Right ventricle myocardium superior (tissue), 1 donor: ENCODE measurements around the gene PRKAR2A. TPM values are rescaled to one million over a fixed set of nuclear protein-coding genes. Genes with fewer than 3 reads are reported as not detected.
A peak's percentile ranks its signal among the peaks of the same experiment; 100 is the strongest.
"Not testable (repeated sequence)": the region's sequence is repeated elsewhere in the genome, so short reads cannot be mapped to it uniquely, and the experiment has no call there.

Experiments
- ATAC-seq: fragments of 200-7000 bp; cut with Tn5 transposase; one replicate; pipeline ENCODE4 v1.9.1; 2020; ENCODE audit warnings: mild to moderate bottlenecking; ENCODE audit not compliant: poor library complexity
- DNase-seq: peaks from one replicate; pipeline ENCODE4 v3.0.0-alpha.2; 2020
- intact Hi-C: fragments of 100-400 bp; cut with DNase I; formaldehyde crosslinking; loops from one replicate; pipeline ENCODE4 v1.11.2; 2022
- total RNA-seq: library from RNA; stranded (reverse); fragmentation: NEBNext Ultra II Directional; extraction: Animal tissue kit (Norgen Biotek cat#: 25700); gene quantifications from one replicate; pipeline ENCODE4 v1.2.1, GENCODE V29; 2021
- donor health status: DM: no; HTN: yes; CAD: no; lungs with severe emphysema.

The PRKAR2A gene
- total RNA-seq, 1 donor from 2014 or later: 50.0 TPM

DNA sequence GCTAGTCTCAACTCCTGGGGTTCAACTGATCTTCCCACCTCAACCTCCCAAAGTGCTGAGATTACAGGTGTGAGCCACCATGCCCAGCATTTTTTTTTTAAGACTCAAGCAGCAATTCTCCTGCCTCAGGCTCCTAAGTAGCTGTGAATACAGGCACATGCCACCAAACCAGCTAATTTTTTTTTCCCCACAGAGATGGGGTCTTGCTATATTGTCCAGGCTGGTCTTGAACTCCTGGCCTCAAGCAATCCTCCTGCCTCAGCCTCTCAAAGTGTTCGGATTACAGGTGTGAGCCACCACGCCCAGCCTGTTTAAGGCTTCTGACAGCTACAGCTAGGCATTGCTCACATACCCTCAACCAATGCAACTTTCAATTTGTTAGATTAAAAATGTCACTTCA, 54.2 kb downstream of the PRKAR2A start:
- intact Hi-C loops, ATAC-seq: not testable (repeated sequence)

DNA sequence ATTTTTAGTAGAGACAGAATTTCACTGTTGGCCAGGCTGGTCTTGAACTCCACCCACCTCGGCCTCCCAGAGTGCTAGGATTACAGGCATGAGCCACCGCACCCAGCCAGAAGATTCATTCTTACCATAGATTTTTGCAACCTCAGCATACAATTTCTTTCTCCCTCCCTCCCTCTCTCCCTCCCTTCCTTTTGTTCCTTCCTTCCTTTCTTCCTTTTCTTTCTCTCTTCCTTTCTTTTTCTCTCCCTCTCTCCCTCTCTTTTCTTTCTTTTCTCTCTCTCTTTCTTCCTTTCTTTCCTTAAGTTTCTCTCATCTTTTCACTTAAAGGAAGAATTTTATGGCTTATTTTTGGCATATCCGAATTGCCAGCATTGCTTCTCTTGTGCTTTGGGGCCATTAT, 58.0 kb downstream of the PRKAR2A start:
- no peak for DNase-seq
- intact Hi-C loops: no loop called here
- ATAC-seq: no peak

More for the DNA sequence above, 54.2 kb downstream of the PRKAR2A start:
- DNase-seq: not testable (repeated sequence)

DNA sequence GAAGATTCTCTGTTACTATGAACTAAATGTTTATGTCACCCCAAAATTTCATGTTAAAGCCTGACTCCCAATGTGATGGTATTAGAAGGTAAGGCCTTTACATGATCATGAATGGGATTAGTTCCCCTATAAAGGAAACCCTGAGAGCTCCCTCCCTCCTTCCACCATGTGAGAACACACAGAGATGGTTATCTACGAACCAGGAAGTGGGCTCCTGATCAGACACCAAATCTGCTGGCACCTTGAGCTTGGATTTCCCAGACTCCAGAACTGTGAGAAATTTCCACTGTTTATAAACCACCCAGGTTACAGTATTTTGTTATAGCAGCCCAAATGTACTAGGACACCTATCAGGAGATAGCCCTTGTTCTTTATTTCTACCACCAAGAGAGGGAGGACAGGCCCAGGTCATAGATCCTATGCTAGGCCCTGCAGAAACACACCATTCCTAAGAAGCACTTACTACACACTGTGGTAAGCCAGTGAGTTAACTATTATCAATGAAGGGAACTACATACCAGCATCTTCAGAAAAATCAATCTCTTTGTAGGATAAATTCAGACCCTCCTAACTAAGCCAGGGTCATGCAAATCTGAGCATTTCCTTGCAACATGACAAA, 59.0 kb downstream of the PRKAR2A start:
- DNase-seq: no peak
- intact Hi-C loops: no loop called here
- ATAC-seq: no peak

DNA sequence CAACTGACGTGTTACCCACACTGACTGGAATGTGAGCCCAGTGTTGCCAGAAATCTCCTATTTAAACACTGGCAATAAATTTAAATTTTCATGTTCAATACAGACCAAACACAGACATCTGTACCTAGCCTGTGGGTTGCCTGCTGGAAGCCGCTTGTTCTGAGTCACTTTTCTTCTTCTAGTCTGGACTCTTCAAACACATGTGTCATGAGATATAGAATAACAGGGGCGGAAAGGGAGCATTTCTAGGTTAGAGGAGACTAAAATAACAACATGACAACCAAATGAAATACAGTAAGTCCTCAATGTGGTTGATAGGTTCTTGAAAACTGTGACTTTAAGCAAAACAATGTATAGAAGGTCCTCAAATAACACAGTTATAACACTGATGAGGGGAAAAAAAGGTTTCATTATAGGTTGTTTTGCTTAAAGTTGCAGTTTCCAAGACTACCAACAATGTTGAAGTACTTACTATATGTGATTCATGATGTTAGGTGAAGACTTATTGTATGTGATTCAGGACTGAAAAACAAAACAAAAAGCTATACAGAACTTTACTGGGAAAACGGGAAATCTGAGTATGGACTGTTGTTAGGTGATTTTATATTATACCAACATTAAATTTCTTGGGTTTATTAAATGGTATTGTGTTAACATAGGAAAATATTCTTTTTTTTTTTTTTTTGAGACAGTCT, 63.1 kb downstream of the PRKAR2A start:
- intact Hi-C loops: no loop called here
- DNase-seq (no peak), ATAC-seq (no peak)

DNA sequence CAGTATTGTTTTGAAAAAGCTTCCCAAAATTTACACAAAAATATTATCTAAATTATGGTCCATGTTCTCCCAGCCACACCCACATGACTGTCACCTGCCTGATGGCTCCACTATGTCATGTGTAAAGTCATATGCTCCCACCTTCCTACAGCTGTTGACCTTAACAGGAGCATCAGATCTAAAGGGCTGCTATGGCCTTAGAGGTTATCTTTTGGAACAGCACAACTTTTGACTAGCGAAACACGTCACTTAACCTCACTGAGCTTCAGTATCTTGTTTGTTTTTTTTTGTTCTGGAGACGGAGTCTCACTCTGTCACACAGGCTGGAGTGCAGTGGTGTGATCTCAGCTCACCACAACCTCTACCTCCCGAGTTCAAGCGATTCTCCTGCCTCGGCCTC, 64.4 kb downstream of the PRKAR2A start:
- DNase-seq: no peak
- intact Hi-C loops: no loop called here
- no peak for ATAC-seq

DNA sequence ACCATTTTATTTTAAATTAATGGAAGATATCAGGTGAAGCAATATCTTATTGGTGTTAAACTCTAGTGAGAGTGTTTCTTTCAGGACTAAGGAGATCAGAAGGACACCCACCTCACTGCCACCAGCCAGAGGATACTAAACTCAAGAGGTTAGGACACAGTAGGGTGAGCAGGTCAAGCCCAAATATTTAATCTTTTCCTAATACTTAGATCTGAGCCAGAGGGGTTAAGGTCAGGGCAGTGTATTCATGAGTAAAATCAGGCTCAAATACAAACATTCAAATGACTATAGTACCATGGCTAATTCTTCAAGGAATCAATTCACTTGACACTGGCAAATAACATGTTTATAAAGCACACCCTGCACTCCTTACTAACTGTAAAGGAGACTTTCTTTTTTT, 65.6 kb downstream of the PRKAR2A start:
- ATAC-seq (no peak), DNase-seq (no peak)
- intact Hi-C loops: no loop called here

DNA sequence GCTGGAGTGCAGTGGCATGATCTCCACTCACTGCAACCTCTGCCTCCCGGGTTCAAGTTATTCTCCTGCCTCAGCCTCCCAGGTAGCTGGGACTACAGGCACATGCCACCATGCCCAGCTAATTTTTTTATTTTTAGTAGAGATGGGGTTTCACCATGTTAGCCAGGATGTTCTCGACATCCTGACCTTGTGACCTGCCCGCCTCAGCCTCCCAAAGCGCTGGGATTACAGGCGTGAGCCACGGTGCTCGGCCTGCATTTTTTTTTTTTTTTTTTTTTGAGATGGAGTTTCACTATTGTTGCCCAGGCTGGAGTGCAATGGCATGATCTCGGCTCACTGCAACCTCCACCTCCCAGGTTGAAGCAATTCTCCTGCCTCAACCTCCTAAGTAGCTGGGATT, 69.1 kb downstream of the PRKAR2A start:
- intact Hi-C loops, DNase-seq, ATAC-seq: not testable (repeated sequence)

DNA sequence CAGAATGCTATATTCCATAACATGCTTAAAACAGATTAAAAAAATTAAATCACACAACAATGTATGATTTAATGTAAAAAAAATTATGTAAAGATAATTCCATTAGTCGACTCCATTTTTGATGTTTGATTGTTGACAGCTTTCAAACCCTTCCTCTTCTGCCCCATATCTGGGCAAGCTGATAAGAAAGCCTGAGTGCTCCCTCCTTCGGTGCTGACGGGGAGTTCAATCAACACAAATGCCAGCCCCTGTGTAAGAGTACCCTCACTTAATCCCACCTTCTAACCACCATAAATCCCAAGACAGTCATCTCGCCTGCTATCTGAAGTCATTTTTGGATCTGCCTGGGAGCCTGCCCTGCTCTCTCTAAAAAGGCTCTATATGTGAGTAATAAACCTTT, 70.8 kb downstream of the PRKAR2A start:
- no peak for DNase-seq
- no peak for ATAC-seq
- intact Hi-C loops: no loop called here

DNA sequence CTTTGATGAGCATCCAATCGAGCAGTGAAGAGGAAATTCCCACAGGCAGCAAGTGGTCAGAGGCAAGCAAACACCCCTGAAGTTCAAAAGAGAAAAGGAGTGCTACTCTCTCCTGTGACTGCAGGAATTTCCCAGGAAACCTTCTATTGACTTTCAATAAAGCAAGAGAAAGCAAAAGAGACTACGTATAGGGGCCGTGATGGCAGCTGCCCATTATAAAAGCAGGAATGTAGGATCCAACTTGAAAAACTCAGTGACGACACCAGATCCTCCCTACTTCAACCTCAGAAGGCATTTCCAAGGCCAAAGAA, 77.5 kb downstream of the PRKAR2A start:
- ATAC-seq (no peak), DNase-seq (no peak)
- intact Hi-C loops: no loop called here

DNA sequence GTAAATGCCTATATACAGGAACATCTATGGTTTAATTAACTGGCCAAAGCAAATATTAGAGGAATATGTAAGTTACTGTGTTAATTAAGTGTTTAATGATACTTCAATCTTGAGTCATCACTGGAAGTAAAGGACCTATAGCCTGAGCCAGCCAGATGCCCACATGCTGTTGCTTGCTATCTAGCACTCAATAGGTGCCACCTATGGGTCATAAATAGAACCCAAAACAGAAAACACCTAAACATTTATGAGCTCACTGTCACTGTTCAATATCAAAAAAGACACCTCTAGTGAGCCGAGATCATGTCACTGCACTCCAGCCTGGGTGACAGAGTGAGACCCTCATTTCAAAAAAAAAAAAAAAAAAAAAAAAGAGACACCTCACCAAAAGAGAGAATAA, 82.3 kb downstream of the PRKAR2A start:
- no peak for ATAC-seq
- DNase-seq: no peak
- intact Hi-C loops: no loop called here

DNA sequence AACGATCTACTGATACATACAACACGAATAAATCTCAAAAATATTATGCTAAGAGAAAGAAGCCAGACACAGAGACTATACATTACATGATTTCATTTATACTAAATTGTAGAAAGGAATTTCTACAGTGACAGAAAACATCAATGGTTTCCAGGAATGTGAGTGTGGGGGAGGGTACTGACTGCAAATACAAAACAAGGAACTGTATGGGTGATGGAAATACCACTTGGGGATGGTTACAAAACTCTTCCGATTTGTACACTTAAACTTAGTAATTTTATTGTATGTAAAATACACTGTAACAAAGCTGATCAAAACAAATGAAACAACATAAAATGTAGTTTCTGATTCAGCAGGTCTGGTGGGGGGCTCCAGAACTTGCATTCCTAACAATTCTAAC, 84.9 kb downstream of the PRKAR2A start:
- no peak for DNase-seq
- ATAC-seq: no peak
- intact Hi-C loops: no loop called here

DNA sequence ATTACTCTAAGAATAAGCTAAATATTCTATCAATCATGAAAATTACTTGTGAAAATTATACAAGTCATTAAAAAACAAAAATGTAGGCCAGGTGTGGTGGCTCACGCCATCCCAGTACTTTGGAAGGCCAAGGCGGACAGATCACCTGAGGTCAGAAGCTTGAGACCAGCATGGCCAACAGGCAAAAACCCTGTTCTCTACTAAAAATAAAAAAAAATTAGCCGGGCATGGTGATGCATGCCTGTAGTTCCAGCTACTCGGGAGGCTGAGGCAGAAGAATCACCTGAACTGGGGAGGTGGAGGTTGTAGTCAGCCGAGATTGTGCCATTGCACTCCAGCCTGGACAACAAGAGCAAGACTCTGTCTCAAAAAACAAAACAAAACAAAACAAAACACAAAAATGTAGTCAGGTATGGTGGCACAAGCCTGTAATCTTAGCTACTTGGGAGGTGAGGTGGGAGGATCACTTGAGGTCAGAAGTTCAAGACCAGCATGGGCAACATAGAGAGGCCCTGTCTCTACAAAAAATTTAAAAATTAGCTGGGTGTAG, 87.6 kb downstream of the PRKAR2A start:
- DNase-seq, intact Hi-C loops, ATAC-seq: not testable (repeated sequence)

DNA sequence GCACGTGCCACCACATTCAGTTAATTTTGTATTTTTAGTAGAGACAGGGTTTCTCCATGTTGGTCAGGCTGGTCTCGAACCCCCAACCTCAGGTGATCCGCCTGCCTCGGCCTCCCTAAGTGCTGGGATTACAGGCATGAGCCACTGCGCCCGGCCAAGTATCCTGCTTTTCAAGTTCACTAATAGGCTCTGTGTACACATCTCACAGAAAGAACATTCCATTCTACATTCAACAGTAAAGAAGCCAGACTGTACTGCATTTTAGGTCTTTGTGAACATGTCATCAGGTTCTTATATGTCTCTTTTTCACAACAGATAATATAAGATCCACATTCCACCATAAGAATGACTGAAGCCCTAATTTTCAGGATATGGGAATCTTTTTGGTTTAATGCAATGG, 88.1 kb downstream of the PRKAR2A start:
- DNase-seq, intact Hi-C loops, ATAC-seq: not testable (repeated sequence)

DNA sequence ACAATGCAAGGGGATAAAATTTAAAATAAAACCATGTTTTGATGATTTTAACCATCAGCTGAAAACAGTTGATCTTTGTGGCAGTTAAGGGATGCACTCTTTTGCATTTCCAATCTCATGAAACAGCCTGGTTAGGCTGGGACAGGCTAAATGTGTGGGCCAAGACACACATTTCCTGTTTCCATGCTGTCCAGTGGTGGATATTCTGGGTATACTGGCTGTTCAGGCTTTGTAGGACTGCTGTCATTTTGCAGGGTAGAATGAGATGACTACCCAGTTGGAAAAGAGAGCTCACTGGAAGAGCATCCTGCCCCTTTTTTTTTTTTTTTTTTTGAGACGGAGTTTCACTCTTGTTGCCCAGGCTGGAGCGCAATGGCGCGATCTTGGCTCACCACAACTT, 88.6 kb downstream of the PRKAR2A start:
- intact Hi-C loops: no loop called here
- DNase-seq (no peak), ATAC-seq (no peak)

DNA sequence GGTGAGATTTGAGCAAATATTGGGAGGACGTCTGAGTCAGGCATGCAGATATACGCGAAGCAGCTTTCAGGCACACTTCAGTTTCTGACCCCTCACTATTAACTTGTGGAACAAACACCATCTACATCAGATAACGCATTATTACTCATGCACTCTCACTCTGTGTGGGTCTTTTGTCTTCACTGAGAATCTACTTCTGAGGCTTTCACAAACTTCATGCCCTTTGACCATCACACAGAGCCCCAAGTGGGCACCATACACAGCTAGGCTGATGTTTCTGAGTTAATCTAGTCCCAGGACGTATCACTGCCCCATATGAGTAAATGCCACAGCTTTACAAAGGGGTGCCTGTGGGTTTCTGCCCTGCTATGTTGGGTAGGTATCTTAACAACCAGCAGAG, 91.0 kb downstream of the PRKAR2A start:
- no peak for ATAC-seq
- intact Hi-C loops: no loop called here

DNA sequence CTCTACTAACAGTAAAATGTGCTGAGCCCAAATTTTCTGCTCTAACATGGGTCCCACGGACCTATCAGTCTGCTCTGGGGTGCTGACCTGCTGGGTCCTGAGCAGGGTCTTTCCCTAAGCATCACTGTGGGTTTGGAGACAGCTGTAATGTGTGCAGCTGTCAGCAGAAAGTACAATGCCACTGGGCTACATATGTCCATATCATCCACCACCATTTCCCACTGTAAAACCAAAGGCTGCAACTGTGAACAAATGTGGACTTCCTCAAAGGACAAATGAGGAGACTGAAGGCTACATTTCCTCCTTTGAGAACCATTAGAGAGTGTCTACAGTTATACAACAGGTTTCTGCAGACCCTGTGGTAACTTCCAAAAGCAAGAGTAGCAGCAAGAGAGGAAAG, 96.8 kb downstream of the PRKAR2A start:
- no peak for DNase-seq
- intact Hi-C loops: no loop called here
- ATAC-seq: no peak

More for the DNA sequence above, 91.0 kb downstream of the PRKAR2A start:
- DNase-seq: no peak

DNA sequence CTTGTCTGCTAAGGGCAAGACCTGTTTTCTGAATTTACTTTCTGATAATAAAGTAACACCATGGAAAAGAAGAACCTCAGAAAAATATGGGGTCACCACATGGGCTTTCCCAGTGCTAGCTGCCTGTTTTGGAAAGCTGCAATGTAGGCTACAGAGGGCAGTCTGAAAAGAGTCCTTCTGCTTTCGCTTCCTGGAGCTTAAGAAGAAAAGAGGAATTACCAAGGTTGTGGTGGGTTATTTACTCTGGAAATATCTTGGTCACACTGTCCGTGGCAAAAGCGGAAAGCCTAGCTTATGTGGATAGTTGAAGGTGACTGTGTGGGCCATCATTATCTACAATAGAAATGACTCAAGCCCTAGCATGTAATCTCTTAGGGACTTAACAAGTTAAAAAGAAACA, 98.9 kb downstream of the PRKAR2A start:
- DNase-seq (no peak), ATAC-seq (peak; percentile 6)
- intact Hi-C loops: no loop called here

DNA sequence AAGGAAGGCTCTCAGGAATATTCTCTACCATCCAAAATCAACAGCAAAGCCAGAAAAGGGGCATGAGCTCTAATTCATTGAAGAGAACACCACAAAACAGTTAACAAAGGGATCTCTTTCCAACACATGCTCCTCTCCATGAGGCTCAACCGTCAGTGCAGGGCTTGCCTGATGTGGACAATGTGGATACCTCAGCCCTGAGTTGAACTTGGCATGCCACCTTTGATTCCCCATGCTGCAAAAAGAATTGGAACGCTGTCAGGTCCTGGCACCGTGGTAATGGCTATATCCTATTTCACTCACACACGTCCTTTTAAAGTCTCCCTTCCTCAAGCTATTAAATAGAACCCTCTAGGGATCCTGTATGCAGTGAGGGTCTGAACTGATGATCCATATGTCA, 100.0 kb downstream of the PRKAR2A start:
- peak; percentile 60 for DNase-seq
- intact Hi-C loops: no loop called here
- ATAC-seq: peak; percentile 83

DNA sequence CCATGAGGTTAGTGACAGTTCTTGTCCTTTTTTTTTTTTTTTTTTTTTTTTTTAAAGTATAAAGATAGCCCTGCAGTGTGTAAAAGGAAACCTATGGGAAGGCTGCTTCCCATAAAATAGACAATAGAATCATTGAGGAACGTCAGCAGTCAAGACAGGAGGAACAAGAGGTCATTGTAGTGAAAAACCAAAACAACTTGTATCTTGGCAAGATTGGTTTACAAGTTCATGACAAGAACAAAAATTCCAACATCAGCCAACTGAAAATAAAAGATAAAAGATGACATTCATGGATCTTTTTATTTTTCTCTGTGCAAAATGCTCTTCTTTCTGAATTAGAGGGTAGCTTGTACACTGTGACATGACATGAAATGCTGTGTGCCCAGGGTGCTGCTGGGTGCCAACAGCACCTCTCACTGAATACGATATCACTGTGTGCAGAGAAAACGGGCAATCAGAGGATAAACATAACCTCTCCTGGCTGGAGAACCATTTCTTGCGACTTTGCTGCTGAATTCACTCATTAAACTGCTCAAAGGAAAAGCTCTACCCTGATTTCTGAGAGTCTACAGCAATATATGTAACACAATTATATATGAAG, 100.6 kb downstream of the PRKAR2A start:
- no peak for DNase-seq
- intact Hi-C loops: no loop called here
- ATAC-seq: peak; percentile 60

DNA sequence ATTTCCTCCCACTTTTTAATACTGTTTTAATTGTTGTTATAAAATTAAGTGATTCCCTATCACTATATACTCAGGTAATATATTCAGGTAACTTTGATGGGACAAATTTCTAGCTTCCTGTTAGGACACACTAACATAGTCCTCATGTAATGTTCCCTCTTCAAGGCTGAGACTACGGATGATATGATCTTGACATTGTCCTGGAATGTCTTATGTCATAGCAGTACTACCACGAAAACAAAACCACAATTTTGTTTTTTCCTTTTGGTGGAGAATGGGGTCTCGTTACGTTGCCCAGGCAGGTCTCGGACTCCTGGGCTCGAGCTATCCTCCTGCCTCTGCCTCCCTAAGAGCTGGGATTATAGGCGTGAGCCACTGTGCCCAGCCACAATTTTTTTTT, 103.9 kb downstream of the PRKAR2A start:
- DNase-seq: no peak
- ATAC-seq: no peak
- intact Hi-C loops: no loop called here
